Activated gamma-delta T cell treated with anti-CD3 and anti-CD28 coated beads, Interleukin-2, amount 50 U/mL, for 16 hours (primary cell): ENCODE results near the gene RIPPLY2.
"Not testable (repeated sequence)": the region's sequence is repeated elsewhere in the genome, so short reads cannot be mapped to it uniquely, and the experiment has no call there.

ENCODE experiments used
- DNase-seq: peaks from one replicate; pipeline ENCODE4 v3.0.0-alpha.2; 2020; ENCODE audit warnings: low read depth

The RIPPLY2 gene

DNA sequence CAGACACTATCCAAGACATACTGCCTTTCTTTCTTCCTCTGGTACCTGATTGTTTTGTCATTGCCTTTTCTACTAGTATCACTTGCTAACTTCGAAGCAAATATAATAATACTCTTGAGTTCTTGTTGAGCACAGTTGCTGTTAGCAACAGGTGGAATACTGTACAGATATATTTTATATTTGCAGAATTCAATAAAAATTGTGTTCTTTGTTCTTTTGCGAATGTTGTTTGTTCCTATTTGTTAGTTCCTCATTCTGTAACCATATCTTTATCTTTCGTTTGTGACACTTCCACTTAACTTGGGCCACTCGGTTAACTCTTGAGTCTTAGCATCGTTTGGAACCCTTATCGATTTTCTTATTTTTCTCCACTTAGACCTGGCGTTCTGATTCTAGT is 7.2 kb downstream of the RIPPLY2 start:
- no peak for DNase-seq

- DNase-seq: no peak
Observed at GRCh38 chr6:83860782-83861495, 7.8 kb downstream of the RIPPLY2 start.

DNA sequence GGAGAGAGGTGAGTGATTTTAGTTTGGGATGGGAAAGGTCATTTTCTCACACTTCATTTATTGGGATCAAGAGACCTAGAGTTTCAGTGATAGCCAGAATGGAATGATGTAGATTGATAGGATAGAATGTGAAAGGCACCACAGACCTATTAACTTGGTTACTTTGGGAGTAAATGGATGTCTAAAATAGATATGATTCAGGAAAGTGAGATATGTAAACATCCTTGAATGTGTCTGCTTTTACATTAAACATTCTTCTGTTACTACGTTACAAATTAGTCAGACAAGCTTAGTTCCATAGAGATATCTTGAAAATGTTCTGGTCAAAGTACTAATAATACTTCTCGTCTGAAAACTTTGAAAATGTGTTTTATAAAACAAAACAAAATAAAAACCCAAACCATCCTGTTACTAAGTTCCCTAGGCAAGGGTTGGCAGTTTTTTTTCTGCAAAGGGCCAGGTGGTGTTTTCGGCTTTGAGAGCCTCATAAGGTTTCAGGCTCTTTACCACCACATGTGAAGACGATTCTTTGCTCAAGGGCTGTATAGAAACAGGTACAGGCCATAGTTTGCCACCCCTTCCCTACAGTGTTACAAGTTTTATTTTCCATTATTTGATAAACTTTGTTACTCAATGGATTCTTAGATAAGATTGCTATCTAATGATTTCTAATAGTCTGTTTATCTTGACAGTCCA is 9.8 kb downstream of the RIPPLY2 start:
- DNase-seq: no peak

DNA sequence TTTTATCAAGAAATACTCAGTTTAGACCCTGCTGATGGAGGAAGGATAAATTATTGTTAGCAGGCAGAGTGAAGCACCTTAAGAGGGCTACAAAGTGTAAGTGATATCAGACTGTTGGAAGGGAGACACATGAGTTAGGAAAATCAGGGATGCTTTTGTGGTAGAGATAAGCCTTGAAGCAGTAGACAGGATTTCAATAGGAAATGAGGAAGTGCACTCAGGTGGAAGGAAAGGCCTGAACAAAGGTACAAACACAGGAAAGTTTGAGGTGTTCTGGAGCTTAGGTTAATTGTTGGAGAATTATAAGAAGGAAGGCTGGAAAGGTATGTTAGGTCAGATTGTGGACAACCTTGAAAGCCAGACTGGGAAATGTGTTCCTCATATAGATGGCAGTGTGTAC is 13.9 kb downstream of the RIPPLY2 start:
- no peak for DNase-seq

- no peak for DNase-seq
Observed at GRCh38 chr6:83867527-83868161, 14.5 kb downstream of the RIPPLY2 start.

DNA sequence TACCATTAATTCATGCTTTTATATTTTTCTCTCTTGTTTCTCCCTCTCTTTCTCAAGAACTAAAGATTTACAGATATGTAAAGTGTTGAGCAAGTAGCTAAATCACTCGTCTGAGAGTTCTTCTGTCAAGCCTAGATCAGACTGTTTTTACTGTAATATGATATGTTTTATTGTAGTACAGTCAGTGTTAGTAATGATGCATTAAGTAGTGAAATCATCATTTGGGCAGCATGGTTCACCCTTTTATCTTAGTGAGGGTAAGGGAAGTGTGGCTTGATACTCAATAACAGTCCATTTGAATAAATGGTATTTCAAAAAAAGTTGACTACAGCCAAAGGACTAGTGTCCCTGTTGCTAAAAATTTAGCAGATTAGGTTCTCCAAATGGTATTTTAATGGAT is 15.5 kb downstream of the RIPPLY2 start:
- no peak for DNase-seq

DNA sequence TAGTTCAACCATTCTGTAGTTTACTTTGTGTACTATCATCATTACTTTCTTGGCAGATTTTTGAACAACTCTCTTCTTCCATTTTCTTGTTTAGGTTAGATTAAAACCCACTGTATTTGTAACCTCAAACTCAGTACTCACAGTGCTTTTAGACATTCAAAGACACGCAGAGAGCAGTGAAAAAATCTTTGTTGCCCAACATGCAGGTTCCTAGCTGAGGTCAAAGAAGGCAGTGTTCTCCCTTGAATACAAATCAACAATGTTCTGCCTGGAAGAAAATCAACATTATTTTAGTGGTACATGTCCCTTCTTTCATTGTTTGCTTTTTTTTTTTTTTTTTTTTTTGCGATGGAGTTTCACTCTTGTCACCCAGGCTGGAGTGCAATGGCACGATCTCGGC is 17.5 kb downstream of the RIPPLY2 start:
- no peak for DNase-seq

GRCh38 chr6:83872386-83873118 is 19.4 kb downstream of the RIPPLY2 start:
- DNase-seq: no peak

GRCh38 chr6:83873869-83874268 is 20.7 kb downstream of the RIPPLY2 start:
- no peak for DNase-seq

- DNase-seq: no peak
Observed at GRCh38 chr6:83875843-83876242, 22.7 kb downstream of the RIPPLY2 start.

- DNase-seq: no peak
Observed at GRCh38 chr6:83878902-83879644, 25.9 kb downstream of the RIPPLY2 start.

DNA sequence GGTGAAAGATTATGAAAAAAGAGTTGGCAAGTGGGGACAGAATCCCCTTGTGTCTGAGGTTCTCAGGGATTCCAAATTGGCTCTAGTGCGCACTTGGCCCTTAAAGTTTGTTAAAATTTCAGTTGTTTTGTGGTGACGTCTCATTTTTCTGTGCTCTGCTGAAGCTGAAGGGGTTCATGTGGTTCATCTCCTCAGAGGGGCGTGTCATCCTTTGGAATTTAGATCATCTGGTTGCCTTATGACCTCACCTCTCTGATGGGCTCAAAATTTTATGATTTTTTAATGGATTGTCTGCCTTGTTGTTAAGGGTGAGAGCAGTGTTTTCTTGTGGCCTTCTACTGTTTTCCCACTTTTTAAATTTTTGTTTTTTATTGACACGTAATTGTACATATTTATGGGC is 26.6 kb downstream of the RIPPLY2 start:
- DNase-seq: no peak

- no peak for DNase-seq
Observed at GRCh38 chr6:83883240-83883639, 30.1 kb downstream of the RIPPLY2 start.

- no peak for DNase-seq
Observed at GRCh38 chr6:83884523-83884922, 31.4 kb downstream of the RIPPLY2 start.

- DNase-seq: no peak
Observed at GRCh38 chr6:83885984-83886383, 32.8 kb downstream of the RIPPLY2 start.

- DNase-seq: no peak
Observed at GRCh38 chr6:83889621-83890020, 36.5 kb downstream of the RIPPLY2 start.

DNA sequence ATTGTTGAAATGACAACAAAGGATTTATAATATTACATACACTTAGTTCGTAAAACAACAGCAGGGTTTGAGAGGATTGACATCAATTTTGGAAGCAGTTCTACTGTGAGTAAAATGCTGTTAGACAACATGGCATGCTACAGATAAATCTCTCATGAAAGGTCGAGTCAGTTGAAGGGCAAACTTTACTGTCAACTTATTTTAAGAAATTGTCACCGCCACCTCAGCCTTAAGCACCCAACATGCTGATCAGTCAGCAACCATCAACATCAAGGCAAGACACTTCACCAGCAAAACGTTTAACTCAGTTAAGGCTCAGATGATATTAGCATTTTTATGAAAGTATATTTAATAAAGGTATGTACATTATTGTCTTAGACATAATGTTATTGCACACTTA is 37.4 kb downstream of the RIPPLY2 start:
- no peak for DNase-seq

- no peak for DNase-seq
Observed at GRCh38 chr6:83891586-83891985, 38.4 kb downstream of the RIPPLY2 start.

- no peak for DNase-seq
Observed at GRCh38 chr6:83893024-83893423, 39.9 kb downstream of the RIPPLY2 start.

DNA sequence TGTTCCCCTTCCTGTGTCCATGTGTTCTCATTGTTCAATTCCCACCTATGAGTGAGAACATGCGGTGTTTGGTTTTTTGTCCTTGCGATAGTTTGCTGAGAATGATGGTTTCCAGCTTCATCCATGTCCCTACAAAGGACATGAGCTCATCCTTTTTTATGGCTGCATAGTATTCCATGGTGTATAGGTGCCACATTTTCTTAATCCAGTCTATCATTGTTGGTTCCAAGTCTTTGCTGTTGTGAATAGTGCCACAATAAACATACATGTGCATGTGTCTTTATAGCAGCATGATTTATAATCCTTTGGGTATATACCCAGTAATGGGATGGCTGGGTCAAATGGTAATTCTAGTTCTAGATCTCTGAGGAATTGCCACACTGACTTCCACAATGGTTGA is 43.9 kb downstream of the RIPPLY2 start:
- DNase-seq: not testable (repeated sequence)

GRCh38 chr6:83901624-83902023 is 48.5 kb downstream of the RIPPLY2 start:
- DNase-seq: no peak

GRCh38 chr6:83904395-83904794 is 51.2 kb downstream of the RIPPLY2 start:
- no peak for DNase-seq
